RCC 7860 (cell line): ENCODE measurements around the gene RAB3B.
"Not testable (repeated sequence)": the region's sequence is repeated elsewhere in the genome, so short reads cannot be mapped to it uniquely, and the experiment has no call there.

Source experiments
- DNase-seq: peaks from one replicate; pipeline ENCODE4 v3.0.0-alpha.2; 2015; ENCODE audit warnings: low spot score
- FAIRE-seq: peaks from 2 replicates; lab custom pipeline; 2012; peaks lifted over from hg19 to GRCh38; lab: Jason Lieb, UNC

The RAB3B gene

GRCh38 chr1:51922040-51922439 lies 68.5 kb downstream of the RAB3B start:
- FAIRE-seq (no peak), DNase-seq (no peak)

GRCh38 chr1:51920130-51920529 lies 70.4 kb downstream of the RAB3B start:
- DNase-seq = no peak
- no peak for FAIRE-seq

DNA sequence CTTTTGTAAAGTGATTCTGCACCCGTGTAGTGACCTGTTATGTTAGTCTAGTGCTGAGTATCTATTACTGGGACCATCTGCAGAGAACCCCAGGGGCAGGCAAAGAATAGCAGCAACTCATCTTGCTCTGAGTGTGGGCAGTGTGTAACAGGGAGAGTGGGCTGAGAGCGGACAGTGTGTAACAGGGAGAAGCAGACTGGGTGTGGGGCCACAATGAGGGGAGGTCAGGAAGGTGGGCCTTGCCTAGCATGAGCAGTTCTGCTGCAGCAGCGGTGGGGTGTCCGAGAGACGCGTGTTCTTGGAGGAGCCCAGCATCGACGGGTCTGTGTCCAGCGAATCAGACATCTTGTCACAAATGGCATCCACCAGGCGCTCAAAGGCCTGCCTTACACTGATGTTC lies 70.8 kb downstream of the RAB3B start:
- DNase-seq (no peak), FAIRE-seq (no peak)

DNA sequence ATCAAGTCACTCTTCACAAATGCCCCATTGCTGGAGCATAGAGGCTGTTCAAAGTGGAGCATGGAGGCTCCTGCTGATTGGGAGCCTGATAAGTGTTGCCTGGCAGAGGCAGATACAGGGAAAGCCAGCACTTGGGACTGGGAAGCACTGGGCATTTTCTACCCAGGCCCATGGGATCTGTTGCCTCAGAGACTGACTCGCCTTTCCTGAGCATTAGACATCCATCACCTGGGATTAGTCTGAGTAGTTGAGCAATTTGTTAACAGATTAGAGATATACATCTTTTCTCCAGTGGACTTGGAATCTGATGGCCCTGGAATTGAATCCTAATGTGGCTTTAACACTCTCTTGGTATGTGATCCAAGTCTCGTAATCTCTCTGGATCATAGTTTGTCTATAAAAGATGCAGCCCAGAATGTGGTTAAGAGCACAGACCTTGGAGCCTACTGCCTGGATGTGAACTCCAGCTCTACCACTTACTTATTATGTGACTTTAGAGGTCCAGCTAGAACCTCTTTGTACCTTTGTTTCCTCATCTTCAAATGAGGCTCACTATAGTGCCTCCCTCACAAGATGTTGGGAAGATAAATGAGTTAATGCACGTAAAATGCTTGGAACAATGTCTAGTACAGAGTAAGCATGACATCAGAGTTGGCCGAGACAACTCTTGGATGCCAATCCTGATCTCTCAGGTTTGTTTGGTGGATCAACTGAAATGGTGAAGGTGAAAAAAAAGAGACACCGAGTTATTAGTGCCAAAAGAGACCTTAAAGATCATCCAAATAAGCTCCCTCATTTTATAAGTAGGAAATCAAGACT lies 73.7 kb downstream of the RAB3B start:
- FAIRE-seq (no peak), DNase-seq (no peak)

GRCh38 chr1:51915951-51916350 lies 74.5 kb downstream of the RAB3B start:
- DNase-seq (no peak), FAIRE-seq (no peak)

DNA sequence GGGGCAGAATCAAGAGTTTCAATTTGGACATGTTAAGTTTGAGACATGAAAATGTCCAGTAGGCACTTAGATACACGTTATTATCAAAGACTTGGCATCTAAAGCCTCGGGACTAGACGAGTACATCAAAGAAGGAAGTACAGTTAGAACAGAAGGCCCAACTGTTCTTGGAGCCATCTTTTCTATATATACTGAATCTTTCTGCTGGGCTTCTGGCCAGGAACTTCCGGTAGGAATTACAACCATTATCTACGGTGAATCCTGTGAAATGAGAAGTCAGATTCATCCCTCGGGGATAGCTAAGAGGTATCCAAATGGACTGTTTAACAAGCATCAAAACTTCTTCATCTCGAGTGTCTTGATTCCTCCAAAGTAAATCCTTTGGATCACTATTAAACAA lies 77.6 kb downstream of the RAB3B start:
- DNase-seq (no peak), FAIRE-seq (no peak)

DNA sequence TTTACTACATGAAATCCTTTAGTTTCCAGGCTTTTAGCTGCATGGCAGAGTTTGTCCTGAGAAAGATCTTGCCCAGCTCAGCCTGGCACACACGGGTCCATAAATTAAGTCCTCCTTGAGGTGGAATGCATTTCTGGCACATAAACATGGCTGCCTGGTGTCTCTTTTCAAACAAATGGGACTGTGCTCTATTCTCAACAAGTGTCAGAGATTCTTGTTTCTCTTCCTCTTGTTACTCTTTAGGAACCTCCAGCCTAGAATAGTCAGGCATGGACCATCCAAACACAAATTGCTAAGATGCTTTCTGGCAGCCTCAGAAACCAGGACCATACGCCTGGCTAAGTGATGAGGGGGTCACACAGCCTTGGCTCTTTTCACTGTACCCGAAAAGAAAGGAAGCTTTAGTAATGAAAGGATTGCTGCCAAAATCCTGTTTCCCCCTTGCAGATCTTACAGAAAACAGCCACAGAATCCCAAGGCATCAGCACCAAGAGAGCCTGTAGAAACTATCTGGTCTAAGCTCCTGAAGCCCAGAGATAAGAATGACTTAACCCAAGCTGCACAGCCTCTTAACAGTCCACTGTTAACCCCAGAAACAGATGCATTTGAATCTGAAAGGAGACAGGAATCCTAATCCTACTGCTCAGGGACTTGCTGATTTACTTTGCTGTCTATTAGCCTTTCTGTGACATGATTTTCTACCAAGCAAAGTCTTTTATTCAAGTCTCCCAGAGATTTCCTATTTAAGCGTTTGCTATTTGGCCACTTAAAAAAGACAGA lies 80.1 kb downstream of the RAB3B start:
- DNase-seq (no peak), FAIRE-seq (no peak)

DNA sequence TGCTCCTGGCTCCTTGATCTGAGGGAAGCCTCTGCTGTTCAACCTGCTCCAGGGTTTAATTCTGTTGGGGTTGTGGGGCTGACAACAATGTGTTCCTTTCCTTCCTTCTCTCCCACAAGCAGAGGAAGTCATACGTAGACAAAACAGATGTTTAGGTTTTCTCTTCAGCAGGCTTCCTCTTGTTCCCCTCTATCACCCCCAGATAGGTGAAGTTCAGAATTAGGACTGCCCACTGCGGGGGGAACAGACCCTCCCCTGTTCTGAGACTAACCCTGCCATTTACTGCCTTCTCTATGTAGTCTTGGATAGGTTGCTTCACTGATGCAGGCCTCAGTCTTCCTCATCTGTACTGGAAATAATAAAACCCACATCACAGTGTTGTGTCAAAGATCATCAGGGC lies 82.0 kb downstream of the RAB3B start:
- DNase-seq (no peak), FAIRE-seq (no peak)

- DNase-seq (no peak), FAIRE-seq (no peak)
These were observed 83.3 kb downstream of the RAB3B start for GRCh38 chr1:51907079-51907702.

DNA sequence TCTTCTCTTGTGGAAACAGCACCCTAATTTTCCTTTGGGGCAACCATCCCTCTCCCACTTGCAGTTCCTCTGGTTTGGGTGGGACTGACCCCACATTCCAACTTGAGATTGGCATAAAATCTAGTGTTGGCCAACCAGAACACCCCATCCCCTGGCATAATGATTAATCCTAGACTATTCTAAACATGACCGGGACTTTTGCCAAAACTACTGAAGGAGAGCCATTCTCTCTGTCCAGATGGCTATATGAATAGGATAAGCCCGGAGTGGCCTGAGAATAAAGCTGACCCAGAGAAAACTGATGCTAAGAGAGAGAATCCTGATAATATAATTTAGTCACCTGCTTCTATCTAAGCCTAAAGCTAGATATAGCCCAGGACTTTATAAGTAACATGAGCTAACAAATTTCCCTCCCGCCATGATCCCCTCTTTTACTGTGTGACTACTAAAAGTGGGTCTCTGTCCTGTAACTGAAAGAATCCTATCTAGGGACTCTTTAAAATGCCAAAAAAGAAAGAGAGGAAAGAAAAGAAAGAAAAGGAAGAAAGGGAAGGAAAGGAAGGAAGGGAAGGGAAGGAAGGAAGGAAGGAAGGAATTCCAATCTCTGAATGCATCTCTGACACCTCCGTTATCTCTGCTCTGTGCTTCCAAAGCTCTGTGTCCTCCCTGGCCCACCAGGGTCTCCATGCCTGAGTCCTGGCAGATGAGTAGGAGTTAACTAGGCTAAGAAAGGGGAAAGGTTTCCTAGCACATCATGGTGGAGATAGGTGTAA lies 84.0 kb downstream of the RAB3B start:
- DNase-seq (peak; percentile 51), FAIRE-seq (peak; percentile 63)

DNA sequence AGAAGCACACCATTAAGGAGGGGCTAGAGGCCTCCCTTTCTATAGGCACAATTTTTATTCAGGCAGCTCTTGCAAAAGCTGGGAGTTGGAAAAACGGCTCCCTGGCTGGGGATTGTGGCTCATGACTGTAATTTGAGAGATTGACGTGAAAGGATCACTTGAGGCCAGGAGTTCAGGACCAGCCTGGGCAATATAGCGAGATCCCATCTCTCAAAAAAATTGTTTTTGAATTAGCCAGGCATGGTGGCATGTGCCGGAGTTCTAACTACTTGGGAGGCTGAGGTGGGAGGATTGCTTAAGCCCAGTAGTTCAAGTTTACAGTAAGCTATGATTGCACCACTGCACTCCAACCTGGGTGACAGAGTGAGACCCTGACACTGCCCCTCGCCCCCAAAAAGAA lies 88.0 kb downstream of the RAB3B start:
- FAIRE-seq = no peak

DNA sequence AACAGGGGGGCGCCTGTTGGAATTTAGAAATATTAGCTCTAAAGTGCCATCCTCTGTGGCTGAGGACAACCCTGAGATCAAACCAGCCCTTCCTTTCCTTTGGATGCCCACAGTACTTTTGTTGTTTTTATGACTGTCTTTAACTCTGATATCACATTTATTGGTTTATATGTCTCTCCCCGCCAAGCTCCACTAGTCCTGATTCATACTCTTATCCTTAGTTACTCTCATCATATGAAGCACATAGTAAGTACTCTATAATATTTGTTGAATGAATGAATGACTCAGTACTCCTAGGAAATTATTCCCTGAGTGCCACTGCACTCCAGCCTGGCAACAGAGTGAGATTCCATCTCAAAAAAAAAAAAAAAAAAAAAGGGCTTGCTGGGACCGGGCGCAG lies 89.3 kb downstream of the RAB3B start:
- peak; percentile 83 for DNase-seq
- FAIRE-seq = peak; percentile 7

More for the DNA sequence above, 88.0 kb downstream of the RAB3B start:
- DNase-seq = no peak

DNA sequence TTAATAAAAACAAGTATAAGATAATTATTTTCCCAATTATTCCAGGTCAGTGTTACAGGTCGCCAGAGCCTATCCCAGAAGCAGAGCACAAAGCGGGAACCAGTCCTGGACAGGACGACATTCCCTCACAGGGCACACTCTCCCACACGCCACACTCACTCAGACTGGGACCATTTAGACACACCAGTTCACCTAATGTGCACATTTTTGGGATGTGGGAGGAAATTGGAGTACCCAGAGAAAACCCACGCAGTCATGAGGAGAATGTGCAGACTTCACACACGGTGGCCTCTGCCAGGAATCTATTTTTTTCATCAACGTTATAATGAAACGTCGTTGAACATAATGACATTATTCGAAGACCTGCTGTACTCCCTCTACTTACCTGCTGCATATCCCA lies 91.5 kb downstream of the RAB3B start:
- DNase-seq (no peak), FAIRE-seq (no peak)

DNA sequence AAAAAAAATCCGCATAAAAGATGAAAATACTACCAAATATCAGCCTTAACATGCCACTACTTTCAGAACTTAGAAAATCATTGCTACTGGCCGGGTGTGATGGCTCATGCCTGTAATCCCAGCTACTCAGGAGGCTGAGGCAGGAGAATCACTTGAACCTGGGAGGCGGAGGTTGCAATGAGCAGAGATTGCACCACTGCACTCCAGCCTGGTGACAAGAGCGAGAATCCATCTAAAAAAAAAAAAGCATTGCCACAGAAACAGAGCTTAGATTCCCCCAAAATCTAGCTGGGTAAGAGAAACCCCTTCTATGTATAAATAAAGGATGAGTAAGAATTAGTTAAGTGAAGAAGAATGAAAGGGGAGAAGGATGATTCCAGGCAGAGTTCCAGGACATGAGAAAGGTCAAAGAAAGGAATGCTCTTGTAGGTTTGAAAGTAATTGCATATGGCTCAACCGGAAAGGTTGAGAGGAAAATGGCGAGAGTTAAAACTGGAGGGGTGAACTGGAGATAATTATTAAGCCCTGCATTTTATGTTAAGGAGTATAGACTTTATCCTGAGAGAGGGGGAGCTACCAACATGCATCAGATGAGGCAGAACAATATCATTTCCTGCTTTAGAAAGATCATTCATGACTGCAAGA lies 92.3 kb downstream of the RAB3B start:
- DNase-seq (peak; percentile 97), FAIRE-seq (peak; percentile 95)

DNA sequence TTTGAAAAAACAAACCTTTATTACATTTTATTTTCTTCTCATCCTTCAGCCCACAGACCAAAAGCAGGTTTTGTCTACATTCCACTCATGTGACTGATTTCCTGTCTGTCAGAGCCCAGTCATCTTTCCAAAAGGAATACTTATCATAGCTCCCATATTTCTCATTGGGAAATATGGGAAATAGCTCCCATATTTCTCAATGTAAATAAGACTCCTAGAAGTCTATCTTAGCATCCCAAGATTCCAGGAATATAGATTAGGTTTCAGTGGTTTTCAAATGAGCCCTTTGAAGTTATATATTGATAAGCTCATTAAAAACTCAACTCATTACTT lies 92.8 kb downstream of the RAB3B start:
- FAIRE-seq = peak; percentile 85
- DNase-seq = peak; percentile 86

- FAIRE-seq, DNase-seq: not testable (repeated sequence)
These were observed 95.8 kb downstream of the RAB3B start for GRCh38 chr1:51894748-51895147.

DNA sequence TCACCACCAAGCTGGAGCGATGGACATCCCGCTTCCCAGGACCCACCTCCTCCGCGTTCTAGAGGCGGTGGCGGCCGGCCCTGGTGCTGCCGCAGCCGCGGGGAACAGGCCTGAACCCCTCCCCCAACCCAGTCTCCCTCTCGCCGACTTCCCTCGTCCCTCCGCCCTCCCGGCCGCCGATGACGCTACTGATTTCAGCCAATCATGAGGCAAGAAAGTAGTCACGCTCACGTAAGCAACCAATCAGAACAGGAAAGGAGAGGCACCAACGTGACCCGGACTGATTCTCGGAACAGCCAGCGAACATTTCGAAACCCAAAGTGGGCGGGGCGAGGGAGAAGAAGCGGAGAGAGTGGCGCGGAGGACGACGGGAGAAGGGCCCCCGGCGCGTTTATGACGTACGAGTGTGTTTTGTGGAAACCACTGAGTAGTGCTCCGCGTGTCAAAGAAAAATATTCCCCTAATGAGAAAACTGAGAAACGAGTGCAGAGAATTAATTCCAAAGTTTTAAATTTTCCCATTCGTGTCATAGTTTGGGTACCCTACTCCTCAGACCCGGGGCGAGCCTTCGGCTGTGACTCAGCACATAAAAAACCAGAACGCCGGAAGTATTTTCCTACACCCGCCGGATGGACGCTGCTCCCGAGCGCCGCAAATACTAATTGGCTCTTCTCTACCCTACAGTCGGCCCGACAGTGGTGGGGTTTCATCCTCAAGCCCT lies 111.7 kb downstream of the RAB3B start, which contains the start of gene NRDC:
Gene NRDC, minus strand, starts transcription at position 112 of the 721 bp plus-strand sequence. CDS start 112 bp downstream, outside the sequence.
- DNase-seq (peak; percentile 100), FAIRE-seq (peak; percentile 97)

GRCh38 chr1:51878308-51878615 lies 112.2 kb downstream of the RAB3B start:
- FAIRE-seq = no peak

GRCh38 chr1:51877434-51878307 lies 112.8 kb downstream of the RAB3B start:
- FAIRE-seq (no peak), DNase-seq (no peak)

More at GRCh38 chr1:51878308-51878615, 112.2 kb downstream of the RAB3B start:
- no peak for DNase-seq
